A549 (cell line): ENCODE results near the gene RNPS1.

ENCODE experiments used
- CTCF ChIP-seq: fragments of >200 bp; sonication (Bioruptor Twin); formaldehyde crosslinking; IDR thresholded peaks from 3 replicates; pipeline ENCODE4 v1.5.1; 2016
- EHMT2 ChIP-seq: fragments of 200-600 bp; sonication (generic); IDR thresholded peaks from 2 replicates; pipeline ENCODE4 v1.6.1; 2016; ENCODE audit warnings: antibody characterized with exemption, low read depth, mild to moderate bottlenecking, moderate library complexity
- ESRRA ChIP-seq: fragments of 150-350 bp; IDR thresholded peaks from 2 replicates; pipeline ENCODE4 v1.6.1; 2014; ENCODE audit warnings: mild to moderate bottlenecking, low read length, borderline replicate concordance
- MAFK ChIP-seq: fragments of 450-650 bp; IDR thresholded peaks from 2 replicates; pipeline ENCODE4 v1.6.1; 2014; ENCODE audit not compliant: partially characterized antibody
- POLR2A ChIP-seq: IDR thresholded peaks from 2 replicates; pipeline ENCODE4 v1.6.1; 2012; ENCODE audit warnings: mild to moderate bottlenecking, low read length
- POLR2AphosphoS2 ChIP-seq: conservative IDR thresholded peaks from 2 replicates; pipeline ENCODE4 v1.6.1; 2012; ENCODE audit warnings: low read length, improper control_type of control experiment, inconsistent platforms
- RARB ChIP-seq: fragments of 250-450 bp; sonication (Bioruptor Pico); IDR thresholded peaks from 2 replicates; pipeline ENCODE4 v1.8.0; 2021; ENCODE audit warnings: mild to moderate bottlenecking, moderate library complexity
- ZFP36 ChIP-seq: fragments of 450-650 bp; IDR thresholded peaks from 2 replicates; pipeline ENCODE4 v1.6.1; 2014; ENCODE audit warnings: borderline replicate concordance; ENCODE audit not compliant: partially characterized antibody
- ZNF302 ChIP-seq: fragments of 250-450 bp; sonication (Bioruptor Pico); IDR thresholded peaks from 2 replicates; pipeline ENCODE4 v1.9.0; 2021; ENCODE audit warnings: inconsistent platforms, mild to moderate bottlenecking, moderate library complexity
- TF ChIP-seq, protein P1 (sequence below): fragments of 150-350 bp; IDR thresholded peaks from 2 replicates; pipeline ENCODE4 v1.6.1; 2014; ENCODE audit warnings: low read depth, mild to moderate bottlenecking, low read length

DNA sequence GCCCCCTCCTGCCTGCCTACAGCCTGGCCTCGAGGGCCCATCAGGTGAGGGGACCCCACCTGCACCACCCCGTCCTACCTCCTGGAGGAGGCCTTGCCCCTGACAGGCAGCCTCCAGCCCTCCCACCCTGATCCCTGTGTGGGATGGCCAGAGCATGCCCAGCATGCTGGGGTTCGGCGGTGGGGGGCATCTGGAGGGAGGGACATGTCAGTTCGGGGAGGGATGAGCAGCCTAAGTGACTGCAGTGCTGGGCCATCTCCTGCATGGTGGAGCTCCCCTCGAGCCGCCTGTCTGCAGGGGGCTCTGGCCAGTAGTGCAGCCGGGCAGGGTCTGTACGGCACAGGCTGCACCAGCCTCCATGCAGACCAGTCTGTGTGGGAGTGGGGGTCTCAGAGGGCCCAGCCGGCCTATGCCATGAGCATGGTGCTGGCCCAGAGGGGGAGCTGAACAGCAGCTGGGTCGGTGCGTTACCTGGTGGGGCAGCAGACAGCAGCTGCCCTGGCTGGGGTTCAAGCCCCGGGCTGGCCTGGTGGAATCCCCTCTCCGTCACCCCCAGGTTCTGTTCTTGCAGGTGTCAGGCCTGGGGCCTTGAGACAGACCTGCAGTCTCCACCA lies 4.0 kb upstream of the RNPS1 start:
- TF ChIP-seq, protein P1, sequence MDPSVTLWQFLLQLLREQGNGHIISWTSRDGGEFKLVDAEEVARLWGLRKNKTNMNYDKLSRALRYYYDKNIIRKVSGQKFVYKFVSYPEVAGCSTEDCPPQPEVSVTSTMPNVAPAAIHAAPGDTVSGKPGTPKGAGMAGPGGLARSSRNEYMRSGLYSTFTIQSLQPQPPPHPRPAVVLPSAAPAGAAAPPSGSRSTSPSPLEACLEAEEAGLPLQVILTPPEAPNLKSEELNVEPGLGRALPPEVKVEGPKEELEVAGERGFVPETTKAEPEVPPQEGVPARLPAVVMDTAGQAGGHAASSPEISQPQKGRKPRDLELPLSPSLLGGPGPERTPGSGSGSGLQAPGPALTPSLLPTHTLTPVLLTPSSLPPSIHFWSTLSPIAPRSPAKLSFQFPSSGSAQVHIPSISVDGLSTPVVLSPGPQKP = no peak
- TF ChIP-seq POLR2AphosphoS2 (no peak), MAFK (no peak), EHMT2 (no peak), RARB (CRISPR knock-in tag) (no peak), POLR2A (no peak), ZNF302 (CRISPR knock-in tag) (no peak), ZFP36 (no peak), ESRRA (no peak), CTCF (no peak)
